NCI-H748 (cell line): ENCODE results near the gene UPK3BL2.
"Not testable (repeated sequence)": the region's sequence is repeated elsewhere in the genome, so short reads cannot be mapped to it uniquely, and the experiment has no call there.

ENCODE experiments used
- DNase-seq: peaks from one replicate; lab custom pipeline; 2025; ENCODE audit not compliant: unreplicated experiment; lab: John Stamatoyannopoulos, UW

Gene UPK3BL2

DNA sequence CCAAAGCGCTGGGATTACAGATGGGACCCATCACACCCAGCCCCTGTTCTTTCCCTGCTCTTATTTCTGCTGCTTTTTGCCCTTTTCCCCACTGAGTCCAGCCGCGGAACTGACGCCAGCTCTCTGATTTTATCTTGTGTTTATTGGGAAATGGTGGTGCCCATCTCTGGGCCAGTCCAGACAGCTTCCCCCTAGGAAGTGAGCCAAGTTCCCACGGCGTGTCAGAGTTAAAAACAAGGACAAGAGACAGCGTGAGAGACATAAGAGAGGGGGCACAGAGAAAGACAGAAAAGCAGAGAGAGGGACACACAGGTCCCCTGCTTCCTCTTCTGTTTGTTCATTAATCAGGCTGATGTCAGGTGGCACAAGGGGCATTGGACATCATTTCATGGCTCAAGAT is 11.9 kb downstream of the UPK3BL2 start:
- not testable (repeated sequence) for DNase-seq

DNA sequence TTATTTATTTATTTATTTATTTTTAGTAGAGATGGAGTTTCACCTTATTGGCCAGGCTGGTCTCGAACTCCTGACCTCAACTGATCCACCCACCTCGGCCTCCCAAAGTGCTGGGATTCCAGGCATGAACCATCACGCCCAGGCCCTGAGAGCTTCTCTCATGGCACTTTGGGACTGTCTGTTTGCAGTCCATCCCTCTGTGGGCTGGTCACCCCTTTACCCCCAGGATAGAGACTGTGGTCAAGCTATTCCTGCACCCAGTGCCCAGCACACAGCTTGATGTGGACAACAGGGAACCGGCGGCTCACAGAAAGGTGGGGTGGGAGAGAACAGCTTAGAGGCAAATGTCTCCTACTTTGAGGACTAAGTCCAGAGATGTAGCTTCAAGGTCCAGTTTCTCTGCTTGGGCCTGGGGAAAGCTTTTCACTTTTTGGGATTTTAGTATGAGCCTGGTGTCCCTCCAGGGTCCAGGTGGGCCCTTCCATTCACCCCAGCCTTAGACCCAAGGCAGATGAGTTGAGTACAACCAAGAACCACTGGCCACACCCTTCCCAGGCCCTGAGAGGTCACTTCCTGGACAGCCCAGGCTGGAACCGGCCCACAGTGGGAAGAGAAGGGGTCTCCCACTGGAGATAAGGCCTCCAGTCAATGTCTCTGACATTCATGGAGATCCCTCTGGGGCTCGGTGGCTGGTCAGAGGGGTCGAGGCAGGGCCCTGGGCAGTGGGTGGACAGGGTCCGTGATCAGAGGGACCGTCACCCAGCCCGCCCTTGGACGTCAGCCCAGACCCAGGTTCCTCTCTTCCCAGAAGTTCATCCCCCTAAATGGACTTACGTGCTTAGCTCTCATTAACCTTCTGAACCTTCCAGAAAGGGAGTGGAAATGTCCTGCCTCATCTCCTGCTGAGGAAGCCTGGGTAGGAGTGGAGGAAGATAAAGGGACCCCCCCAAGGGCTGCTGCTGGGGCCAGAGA is 15.4 kb downstream of the UPK3BL2 start:
- not testable (repeated sequence) for DNase-seq

GRCh38 chr7:102527182-102527581 is 16.3 kb downstream of the UPK3BL2 start:
- not testable (repeated sequence) for DNase-seq

DNA sequence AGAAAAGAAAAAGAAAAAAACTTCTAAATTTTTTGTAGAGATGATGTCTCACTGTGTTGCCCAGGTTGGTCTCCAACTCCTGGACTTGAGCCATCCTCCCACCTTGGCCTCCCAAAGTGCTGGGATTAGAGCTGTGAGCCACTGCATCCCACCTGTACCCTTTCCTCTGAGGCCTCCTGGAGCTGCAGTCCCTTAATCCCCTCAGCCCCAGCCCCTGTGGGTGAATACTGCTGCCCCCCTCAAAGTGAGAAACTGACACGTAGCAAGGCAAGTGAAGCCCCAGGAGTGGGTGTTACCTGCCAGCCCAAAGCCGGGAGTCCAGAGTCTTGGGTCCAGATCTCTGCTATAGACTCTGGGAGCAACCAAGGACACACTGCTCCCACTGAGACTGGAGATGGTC is 18.7 kb downstream of the UPK3BL2 start:
- not testable (repeated sequence) for DNase-seq

- not testable (repeated sequence) for DNase-seq
These were observed 22.7 kb downstream of the UPK3BL2 start for GRCh38 chr7:102520797-102521196.

GRCh38 chr7:102517550-102518147 is 25.8 kb downstream of the UPK3BL2 start, which contains the start of gene RASA4B:
Gene RASA4B, minus strand, starts transcription at chr7:102517777. Its CDS starts 67 bp downstream, at chr7:102517710.
- DNase-seq, result not testable (repeated sequence)

DNA sequence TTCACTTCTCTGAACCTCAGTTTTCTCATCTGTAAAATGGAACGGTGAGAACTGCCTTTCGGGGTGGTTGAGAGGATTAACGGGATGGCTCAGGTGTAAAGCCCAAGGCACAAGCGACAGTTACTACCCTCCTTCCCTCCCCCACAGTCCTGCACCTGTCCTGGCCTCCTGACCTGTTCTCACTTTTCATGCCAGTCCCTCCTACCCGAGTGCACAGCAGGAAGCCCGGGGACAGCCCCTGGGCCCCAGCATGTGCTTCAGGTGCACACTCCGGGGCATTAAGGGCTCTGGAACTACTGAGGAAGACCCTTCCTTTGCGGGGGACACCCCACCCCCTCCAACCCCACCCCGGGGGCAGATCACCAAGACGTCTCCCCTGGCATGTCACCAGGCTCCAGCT is 26.5 kb downstream of the UPK3BL2 start:
- DNase-seq, result not testable (repeated sequence)

DNA sequence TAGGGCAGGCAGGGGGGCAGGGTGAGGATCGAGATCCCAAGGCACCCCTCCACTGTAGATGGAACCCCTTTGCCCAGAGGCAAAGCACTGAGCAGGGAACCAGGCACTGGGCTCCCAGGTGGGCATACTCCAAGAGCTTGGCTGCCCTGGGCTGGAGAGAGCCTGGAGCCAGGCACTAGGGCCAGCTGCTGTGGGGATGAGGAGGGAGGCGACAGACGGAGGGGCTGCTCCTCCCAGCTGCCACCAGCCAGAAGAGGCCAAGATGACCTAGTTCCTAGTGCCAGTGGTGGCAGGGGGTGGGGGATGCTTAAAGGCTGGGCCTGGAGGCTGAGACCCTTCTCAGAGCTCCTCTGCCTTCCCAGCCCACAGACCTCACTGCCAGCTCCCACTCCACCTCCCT is 27.6 kb downstream of the UPK3BL2 start:
- DNase-seq, result not testable (repeated sequence)

DNA sequence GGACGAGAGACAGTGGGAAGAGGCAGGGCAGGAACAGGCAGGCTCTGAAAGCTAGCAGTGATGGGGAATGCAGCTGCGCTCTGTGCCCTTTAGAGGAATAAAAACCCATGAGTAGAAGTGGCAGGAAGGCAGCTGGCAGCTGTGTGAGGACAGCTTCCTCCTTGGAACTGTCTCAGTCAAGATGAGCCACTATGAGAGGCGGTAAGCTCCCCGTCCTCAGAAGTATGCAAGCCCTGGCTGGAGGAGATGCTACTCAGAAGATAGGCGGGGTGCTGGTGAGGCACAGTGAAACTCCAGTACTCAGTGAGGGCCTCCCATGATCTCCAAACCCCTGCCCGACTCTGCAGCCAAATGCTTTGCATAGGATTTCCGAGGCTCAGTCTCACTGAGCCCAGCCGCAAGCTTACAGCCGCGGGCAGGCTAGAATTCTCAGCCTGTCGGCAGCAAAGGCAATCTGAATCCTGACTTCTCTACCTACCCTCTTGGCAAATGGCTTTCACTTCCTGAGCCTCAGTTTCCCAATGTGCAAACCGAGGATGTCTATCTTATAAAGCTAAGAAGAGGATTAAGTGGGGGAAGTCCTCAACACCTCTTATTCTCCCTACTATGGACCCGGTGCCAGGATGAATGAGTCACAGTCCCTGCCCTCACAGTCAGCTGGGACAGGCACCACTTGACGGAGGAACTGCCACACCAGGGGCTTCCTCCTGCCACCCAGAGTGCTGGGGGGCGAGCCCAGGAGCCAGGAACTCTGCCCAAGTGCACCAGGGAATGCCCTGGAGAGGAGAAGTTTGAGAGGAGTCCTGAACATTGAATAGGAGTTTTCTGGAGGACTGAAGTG is 28.4 kb downstream of the UPK3BL2 start:
- not testable (repeated sequence) for DNase-seq

DNA sequence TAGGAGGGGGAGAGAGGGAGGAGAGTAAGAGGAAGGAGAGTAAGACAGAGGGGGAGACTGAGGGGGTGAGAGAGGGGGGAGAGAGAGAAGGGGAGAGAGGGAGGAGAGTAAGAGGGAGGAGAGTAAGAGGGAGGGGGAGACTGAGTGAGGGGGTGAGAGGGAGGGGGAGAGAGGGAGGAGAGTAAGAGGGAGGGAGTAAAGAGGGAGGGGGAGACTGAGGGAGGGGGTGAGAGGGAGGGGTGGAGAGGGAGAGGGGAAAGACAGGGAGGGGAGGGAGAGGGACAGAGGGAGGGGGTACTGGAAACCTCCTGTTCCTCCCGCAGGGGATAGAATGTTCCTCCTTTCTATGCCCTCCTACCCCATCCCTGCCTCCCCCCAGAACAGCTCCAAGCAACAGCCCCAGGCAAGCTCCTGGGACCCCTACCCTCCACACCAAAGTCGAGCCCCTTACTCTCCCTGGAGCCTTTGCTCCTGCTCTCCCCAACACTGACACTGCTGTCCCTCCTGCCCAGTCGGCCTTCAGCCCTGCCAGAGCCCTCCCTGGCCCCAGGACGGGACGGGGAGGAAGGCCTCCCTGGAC is 30.8 kb downstream of the UPK3BL2 start:
- DNase-seq, result not testable (repeated sequence)

GRCh38 chr7:102511860-102512522 is 31.5 kb downstream of the UPK3BL2 start:
- not testable (repeated sequence) for DNase-seq

DNA sequence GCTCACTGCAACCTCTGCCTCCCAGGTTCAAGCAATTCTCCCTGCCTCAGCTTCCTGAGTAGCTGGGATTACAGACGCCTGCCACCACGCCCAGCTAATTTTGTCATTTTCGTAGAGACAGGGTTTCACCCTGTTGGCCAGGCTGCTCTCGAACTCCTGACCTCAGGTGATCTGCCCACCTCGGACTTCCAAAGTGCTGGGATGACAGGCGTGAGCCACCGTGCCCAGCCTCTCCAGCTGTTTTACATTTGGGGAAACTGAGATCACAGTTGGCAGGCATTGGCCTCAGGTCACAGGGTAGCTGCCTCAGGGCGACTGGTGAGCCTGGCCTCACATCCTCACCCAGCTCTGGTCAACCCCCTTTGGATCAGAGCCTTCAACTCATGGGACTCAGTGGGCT is 32.9 kb downstream of the UPK3BL2 start:
- not testable (repeated sequence) for DNase-seq

DNA sequence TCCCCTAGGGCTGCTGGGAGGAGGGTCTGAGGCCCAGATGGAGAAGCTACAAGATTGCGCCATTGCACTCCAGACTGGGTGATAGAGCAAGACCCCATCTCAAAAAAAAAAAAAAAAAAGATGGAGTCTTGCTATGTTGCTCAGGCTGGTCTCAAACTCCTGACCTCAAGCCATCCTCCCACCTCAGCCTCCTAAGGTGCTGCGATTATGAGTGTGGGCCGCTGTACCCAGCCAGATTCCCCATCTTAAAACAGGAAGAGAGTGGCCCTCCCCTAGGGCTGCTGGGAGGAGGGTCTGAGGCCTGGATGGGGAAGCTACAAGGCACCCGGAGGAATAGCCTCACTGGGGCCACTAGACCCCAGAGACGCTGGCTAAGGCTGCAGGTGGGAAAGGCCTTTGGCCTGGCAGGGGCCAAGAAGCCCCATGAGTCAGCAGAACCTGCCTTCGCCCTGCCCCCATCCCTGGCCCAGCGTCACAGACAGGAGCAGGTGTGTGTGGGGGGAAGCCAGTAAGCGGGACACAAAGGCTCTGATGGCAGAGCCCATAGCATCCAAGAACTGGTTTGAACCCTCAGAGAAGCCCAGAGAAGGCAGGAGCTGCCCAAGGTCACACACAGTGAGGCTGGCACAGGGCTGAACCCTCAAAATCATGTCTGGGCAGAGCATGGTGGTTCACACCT is 35.9 kb downstream of the UPK3BL2 start:
- DNase-seq, result not testable (repeated sequence)

DNA sequence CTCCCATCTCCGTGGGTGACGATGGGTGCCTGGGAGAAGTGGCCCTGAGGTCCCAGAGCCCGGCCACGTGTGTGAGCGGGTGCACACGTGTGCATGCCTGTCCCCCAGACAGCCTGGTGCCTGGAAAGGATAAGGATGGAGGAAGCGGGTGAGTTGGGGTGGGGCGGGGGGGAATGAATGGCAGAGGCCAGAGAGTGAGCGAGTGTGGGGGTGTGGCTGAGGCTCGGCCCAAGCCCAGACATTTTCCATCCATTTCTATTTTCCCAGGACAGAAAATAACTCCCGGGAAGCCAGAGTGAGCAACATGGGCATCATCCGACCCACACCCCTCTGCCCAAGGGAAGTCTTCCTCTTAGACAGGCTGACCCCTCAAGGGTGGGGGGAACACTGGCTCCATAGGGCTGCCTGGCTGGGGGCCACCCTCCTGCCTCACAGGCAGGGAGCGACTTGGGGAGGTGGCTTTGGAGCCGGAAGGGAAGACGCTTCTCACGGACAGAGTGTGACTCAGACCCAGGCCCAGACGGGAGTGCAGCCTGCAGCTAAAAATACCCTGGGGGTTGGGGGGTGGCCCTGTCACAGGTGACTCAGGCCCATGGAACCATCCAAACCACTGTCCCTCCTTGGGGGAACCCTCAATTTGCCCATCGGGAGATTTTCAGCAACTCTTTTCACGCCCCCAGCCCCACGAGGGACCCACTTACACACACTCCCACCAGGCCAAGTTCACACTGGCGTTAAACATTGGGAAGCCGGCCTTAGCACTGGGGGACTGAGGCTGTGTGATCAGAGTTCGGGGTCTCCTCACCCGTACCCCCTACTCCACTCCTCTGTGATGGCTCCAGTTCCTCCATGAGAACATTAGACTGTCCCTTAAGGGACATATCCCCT is 38.0 kb downstream of the UPK3BL2 start:
- not testable (repeated sequence) for DNase-seq

- not testable (repeated sequence) for DNase-seq
These were observed 40.4 kb downstream of the UPK3BL2 start for GRCh38 chr7:102503141-102503540.

DNA sequence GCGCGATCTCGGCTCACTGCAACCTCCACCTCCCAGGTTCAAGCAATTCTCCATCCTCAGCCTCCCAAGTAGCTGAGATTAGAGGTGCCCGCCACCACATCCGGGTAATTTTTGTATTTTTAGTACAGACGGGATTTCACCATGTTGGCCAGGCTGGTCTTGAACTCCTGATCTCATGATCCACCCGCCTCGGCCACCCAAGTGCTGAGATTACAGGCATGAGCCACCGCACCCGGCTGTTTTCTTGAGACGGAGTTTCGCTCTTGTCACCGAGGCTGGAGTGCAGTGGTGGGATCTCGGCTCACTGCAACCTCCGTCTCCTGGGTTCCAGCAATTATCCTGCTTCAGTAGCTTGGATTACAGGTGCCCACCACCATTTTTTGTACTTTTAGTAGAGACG is 45.2 kb downstream of the UPK3BL2 start:
- DNase-seq, result not testable (repeated sequence)

- not testable (repeated sequence) for DNase-seq
These were observed 46.2 kb downstream of the UPK3BL2 start for GRCh38 chr7:102497308-102497707.

DNA sequence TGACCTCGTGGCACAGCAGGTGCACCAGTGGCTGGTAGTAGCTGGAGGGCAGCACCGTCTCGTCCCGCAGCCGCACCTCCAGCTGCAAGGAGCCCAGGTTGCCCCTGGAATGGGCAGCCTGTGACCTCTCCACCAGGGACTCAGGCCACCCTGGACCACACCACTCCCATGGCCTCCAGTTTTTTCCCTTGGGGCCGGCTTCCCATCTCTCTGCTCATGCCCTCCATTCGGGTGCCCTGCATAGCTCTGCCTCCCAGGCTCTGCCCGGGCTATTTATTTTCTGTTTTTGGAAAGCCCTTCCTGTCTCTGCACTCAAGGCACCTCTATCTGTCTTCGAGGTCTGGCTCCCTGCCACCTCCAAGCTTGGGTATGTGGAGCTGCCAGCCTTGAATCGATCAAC is 46.6 kb downstream of the UPK3BL2 start:
- not testable (repeated sequence) for DNase-seq
